SU-DHL-6 (cell line): ENCODE data around the gene LRRC46.

Experiments
- CTCF ChIP-seq: fragments of 200-600 bp; sonication (generic); IDR thresholded peaks from one replicate; pipeline ENCODE4 v1.5.1; 2017; ENCODE audit warnings: antibody characterized with exemption, mild to moderate bottlenecking, low read length, moderate library complexity; ENCODE audit not compliant: insufficient read depth, poor library complexity, severe bottlenecking
- EZH2phosphoT487 ChIP-seq: fragments of 200-600 bp; sonication (generic), shearing (Covaris generic); conservative IDR thresholded peaks from 2 replicates; pipeline ENCODE4 v1.6.1; 2018; ENCODE audit warnings: mild to moderate bottlenecking, antibody characterized with exemption, low read length, moderate library complexity, mixed read lengths

DNA sequence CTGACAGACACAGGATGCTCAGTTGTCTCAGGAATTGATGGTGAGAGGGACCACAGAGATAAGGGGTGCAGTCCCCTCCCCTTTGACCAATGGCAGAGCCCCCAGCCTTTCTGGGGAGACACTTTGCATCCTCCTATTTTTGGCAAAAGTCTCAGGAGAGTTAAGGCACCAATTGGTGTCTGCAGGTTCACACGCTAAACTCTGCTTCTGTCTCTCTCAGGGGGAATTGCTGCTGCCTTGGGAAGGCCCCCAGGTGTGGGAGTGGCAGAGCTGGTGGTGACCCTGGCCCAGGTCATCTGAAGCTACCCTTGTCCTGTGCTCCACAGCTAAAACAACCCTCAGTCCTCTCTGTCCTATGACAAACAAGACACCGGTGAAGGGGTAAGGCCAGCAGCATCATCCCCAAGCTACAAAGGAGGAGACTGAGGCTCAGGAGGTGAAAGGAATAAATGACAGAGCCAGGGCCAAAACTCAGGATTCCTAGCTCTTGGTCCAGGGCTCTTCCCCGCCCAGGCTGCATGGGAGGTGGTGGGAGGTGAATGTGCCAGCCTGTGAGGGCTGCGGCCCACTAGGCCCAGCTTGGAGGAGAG lies 30.2 kb upstream of the LRRC46 start:
- no peak for TF ChIP-seq CTCF
- TF ChIP-seq EZH2phosphoT487 = no peak
